Smooth muscle cell (in vitro differentiated cells): ENCODE measurements around the gene SLC8A2. TPM values are rescaled to one million over a fixed set of nuclear protein-coding genes. Genes with fewer than 3 reads are reported as not detected.

Experiments used
- DNase-seq: peaks from one replicate; lab custom pipeline; 2025; ENCODE audit not compliant: unreplicated experiment; lab: John Stamatoyannopoulos, UW
- H2AFZ ChIP-seq: fragments of 200-600 bp; sonication (generic); 2 replicates; pipeline ENCODE4 v1.6.0; 2016; ENCODE audit warnings: antibody characterized with exemption, low read depth, mild to moderate bottlenecking
- H3F3A ChIP-seq: fragments of 200-600 bp; sonication (generic); 2 replicates; pipeline ENCODE4 v1.6.0; 2017; ENCODE audit warnings: antibody characterized with exemption, low read depth
- H3K27ac ChIP-seq: fragments of 200-600 bp; sonication (generic); 2 replicates; pipeline ENCODE4 v1.5.1; 2016; ENCODE audit warnings: low read depth, mild to moderate bottlenecking
- H3K27me3 ChIP-seq: fragments of 200-600 bp; sonication (generic); 2 replicates; pipeline ENCODE4 v1.6.1; 2016; ENCODE audit warnings: low read depth, mild to moderate bottlenecking
- H3K36me3 ChIP-seq: fragments of 200-600 bp; sonication (generic); 2 replicates; pipeline ENCODE4 v1.5.1; 2016; ENCODE audit warnings: low read depth
- H3K4me1 ChIP-seq: fragments of 200-600 bp; sonication (generic); 2 replicates; pipeline ENCODE4 v1.5.1; 2016; ENCODE audit warnings: low read depth
- H3K4me2 ChIP-seq: fragments of 200-600 bp; sonication (generic); 2 replicates; pipeline ENCODE4 v1.6.0; 2016; ENCODE audit warnings: mild to moderate bottlenecking
- H3K4me3 ChIP-seq: fragments of 200-600 bp; sonication (generic); 2 replicates; pipeline ENCODE4 v1.5.1; 2016; ENCODE audit warnings: mild to moderate bottlenecking
- H3K79me2 ChIP-seq: fragments of 200-600 bp; sonication (generic); 2 replicates; pipeline ENCODE4 v1.6.0; 2016; ENCODE audit warnings: low read depth, mild to moderate bottlenecking
- H3K9ac ChIP-seq: fragments of 200-600 bp; sonication (generic); 2 replicates; pipeline ENCODE4 v1.6.0; 2016; ENCODE audit warnings: low read depth
- H3K9me3 ChIP-seq: fragments of 200-600 bp; sonication (generic); replicated peaks from 2 replicates; pipeline ENCODE4 v1.5.1; 2016; ENCODE audit warnings: low read depth
- H4K20me1 ChIP-seq: fragments of 200-600 bp; sonication (generic); 2 replicates; pipeline ENCODE4 v1.6.0; 2016; ENCODE audit warnings: low read depth
- WGBS: methylation state at CpG from one replicate; pipeline ENCODE4 v1.1.7; 2016; ENCODE audit warnings: low lambda C conversion rate; 5-methylcytosine and 5-hydroxymethylcytosine counted together
- polyA plus RNA-seq: library from polyadenylated mRNA; unstranded; fragments of >200 nt; fragmentation: Nextera tagmentation; extraction: Ambion mirVana; gene quantifications from 2 replicates; pipeline ENCODE4 v1.2.1, GENCODE V29; 2016
- total RNA-seq: library from RNA; depleted of rRNA; stranded (reverse); fragments of >200 nt; gene quantifications from 2 replicates; pipeline ENCODE4 v1.2.3, GENCODE V29; 2014
- TF ChIP-seq, protein P1 (sequence below): fragments of 200-600 bp; sonication (generic); IDR thresholded peaks from 2 replicates; pipeline ENCODE4 v1.5.1; 2017; ENCODE audit warnings: borderline replicate concordance, mild to moderate bottlenecking, antibody characterized with exemption; ENCODE audit not compliant: insufficient read depth, poor library complexity, severe bottlenecking

The SLC8A2 gene
- total and polyA plus RNA-seq, 2 experiments from 2014 or later: 0.22 to 0.62 TPM

DNA sequence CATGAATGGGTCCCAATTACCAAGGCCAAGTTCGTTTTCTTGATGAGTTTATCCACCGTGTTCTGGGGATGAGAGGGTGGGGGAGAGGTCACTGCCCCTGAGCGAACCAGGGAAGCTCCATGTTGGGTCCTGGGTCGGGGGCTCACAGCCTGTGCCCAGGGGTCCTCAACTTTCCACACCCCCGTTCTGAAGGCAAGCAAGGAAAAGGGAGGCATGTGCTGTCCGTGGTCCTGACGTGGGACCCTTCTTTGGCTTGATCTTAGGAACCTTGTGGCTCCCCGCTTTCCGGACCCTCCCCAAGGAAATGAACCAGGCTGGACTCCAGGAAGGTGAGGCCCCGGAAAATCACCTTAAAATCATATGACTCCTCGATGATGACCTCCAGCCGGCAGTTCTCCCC is 34.2 kb downstream of the SLC8A2 start:
- H3K79me2 ChIP-seq: no peaks in the 10 kb centered on the region
- TF ChIP-seq, protein P1, sequence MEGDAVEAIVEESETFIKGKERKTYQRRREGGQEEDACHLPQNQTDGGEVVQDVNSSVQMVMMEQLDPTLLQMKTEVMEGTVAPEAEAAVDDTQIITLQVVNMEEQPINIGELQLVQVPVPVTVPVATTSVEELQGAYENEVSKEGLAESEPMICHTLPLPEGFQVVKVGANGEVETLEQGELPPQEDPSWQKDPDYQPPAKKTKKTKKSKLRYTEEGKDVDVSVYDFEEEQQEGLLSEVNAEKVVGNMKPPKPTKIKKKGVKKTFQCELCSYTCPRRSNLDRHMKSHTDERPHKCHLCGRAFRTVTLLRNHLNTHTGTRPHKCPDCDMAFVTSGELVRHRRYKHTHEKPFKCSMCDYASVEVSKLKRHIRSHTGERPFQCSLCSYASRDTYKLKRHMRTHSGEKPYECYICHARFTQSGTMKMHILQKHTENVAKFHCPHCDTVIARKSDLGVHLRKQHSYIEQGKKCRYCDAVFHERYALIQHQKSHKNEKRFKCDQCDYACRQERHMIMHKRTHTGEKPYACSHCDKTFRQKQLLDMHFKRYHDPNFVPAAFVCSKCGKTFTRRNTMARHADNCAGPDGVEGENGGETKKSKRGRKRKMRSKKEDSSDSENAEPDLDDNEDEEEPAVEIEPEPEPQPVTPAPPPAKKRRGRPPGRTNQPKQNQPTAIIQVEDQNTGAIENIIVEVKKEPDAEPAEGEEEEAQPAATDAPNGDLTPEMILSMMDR: no peak
- H3K9ac ChIP-seq: no peak overlapping the region
- no peaks in the 10 kb centered on the region for H3K4me1 ChIP-seq
- no peak for DNase-seq
- no peaks in the 10 kb centered on the region for H3K27me3 ChIP-seq
- 61% methylated on average over 12 of the region's 12 CpGs for WGBS
- no peak overlapping the region for H2AFZ ChIP-seq
- H3K27ac ChIP-seq: no peak overlapping the region
- H3F3A ChIP-seq: no peaks in the 10 kb centered on the region
- H3K9me3 ChIP-seq: no peaks in the 10 kb centered on the region
- H3K4me2 ChIP-seq: no peak overlapping the region
- H3K36me3 ChIP-seq: no peaks in the 10 kb centered on the region
- H4K20me1 ChIP-seq: no peaks in the 10 kb centered on the region
- no peak overlapping the region for H3K4me3 ChIP-seq

DNA sequence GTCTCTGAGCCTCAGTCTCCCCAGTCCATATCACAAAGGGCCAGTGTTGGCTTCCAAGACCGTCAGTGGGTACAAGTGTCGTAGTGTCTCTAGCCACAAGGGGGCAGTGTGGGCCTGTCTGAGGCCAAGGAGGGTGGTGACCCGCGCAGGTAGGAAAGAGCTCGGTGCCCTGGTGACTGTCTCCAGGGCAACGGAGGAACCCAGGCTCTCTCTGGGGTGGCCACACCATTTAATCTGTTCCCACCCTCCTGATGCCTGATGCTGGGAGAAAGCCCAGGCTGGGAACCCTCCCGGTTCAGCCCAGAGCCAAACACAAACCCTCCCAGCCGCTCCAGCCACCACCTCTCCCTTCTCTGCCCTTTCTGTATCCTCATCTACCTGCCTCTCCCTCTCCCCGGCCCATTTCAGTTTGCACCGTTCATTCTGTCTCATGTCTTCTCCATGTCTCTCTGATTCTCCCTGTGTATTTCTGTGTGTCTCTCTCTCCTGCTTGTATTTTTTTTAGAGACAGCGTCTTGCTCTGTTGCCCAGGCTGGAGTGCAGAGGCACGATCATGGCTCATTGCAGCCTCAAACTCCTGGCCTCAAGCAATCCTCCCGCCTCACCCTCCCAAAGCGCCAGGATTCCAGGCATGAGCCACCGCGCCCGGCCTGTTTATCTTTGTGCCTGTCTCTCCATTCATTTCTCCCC is 34.8 kb downstream of the SLC8A2 start:
- H3K4me3 ChIP-seq: no peak overlapping the region
- H4K20me1 ChIP-seq: no peaks in the 10 kb centered on the region
- no peaks in the 10 kb centered on the region for H3K9me3 ChIP-seq
- peak; percentile 39 for DNase-seq
- H3K27me3 ChIP-seq: no peaks in the 10 kb centered on the region
- TF ChIP-seq, protein P1: peak; percentile 88
- H3F3A ChIP-seq: no peaks in the 10 kb centered on the region
- H3K36me3 ChIP-seq: no peaks in the 10 kb centered on the region
- 42% methylated on average over 17 of the region's 17 CpGs for WGBS
- H2AFZ ChIP-seq: no peak overlapping the region
- no peak overlapping the region for H3K4me2 ChIP-seq
- no peak overlapping the region for H3K9ac ChIP-seq
- H3K4me1 ChIP-seq: no peaks in the 10 kb centered on the region
- no peaks in the 10 kb centered on the region for H3K79me2 ChIP-seq
- H3K27ac ChIP-seq: no peak overlapping the region

DNA sequence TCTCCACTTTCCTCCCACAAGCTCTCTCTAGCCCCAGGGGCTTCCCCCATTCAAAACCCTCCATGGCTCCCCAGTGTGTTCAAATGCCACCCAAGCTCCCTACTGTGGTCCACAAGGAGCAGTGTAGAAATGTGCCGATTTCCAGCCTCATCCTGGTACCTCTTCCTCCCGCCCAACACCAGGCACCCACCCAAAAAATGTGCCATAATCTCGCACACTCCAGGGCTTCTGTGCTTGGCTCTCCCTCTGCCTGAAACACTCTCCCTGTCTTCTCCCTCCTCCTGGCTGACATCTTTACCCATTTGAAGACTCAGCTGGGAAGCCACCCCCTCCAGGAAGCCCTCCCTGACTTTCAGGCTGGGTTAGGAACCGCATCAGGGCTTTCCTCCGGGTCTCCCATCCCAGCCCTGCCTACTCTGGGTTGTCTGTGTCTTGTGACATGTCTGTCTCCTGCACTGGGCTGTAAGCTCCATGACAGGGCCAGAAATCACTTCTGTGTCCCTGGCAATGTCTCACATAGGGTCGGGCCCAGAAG is 35.7 kb downstream of the SLC8A2 start:
- no peak for DNase-seq
- no peaks in the 10 kb centered on the region for H4K20me1 ChIP-seq
- H3K27ac ChIP-seq: no peak overlapping the region
- no peaks in the 10 kb centered on the region for H3K9me3 ChIP-seq
- H3K9ac ChIP-seq: no peak overlapping the region
- H3K36me3 ChIP-seq: no peaks in the 10 kb centered on the region
- no peak overlapping the region for H3K4me2 ChIP-seq
- no peak overlapping the region for H2AFZ ChIP-seq
- no peaks in the 10 kb centered on the region for H3K4me1 ChIP-seq
- 85% methylated on average over 5 of the region's 6 CpGs for WGBS
- H3K27me3 ChIP-seq: no peaks in the 10 kb centered on the region
- TF ChIP-seq, protein P1: no peak
- no peak overlapping the region for H3K4me3 ChIP-seq
- H3F3A ChIP-seq: no peaks in the 10 kb centered on the region
- no peaks in the 10 kb centered on the region for H3K79me2 ChIP-seq

DNA sequence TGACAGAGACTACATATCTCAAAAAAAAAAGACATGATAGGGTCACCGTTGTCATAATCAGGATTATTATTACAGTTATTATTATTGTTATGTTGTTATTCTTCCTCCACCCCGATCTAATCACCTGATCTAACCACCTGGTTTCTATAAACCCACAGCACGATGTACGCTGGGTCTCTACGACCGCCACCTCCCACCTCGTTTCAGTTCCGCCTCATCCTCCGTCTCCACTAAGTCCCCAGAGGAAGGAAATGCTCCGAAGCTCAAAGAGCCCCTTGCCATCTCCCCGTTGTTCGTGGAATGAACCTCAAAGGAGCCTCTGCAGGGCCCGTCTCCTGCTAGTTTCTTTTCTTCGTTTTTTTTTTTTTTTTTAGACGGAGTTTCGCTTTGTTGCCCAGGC is 36.5 kb downstream of the SLC8A2 start:
- no peaks in the 10 kb centered on the region for H3F3A ChIP-seq
- no peaks in the 10 kb centered on the region for H3K79me2 ChIP-seq
- DNase-seq: no peak
- H4K20me1 ChIP-seq: no peaks in the 10 kb centered on the region
- 79% methylated on average over 16 of the region's 16 CpGs for WGBS
- H3K36me3 ChIP-seq: no peaks in the 10 kb centered on the region
- H3K27me3 ChIP-seq: no peaks in the 10 kb centered on the region
- no peak overlapping the region for H3K27ac ChIP-seq
- no peaks in the 10 kb centered on the region for H3K9me3 ChIP-seq
- no peak overlapping the region for H3K4me3 ChIP-seq
- H3K9ac ChIP-seq: no peak overlapping the region
- H3K4me1 ChIP-seq: no peaks in the 10 kb centered on the region
- H3K4me2 ChIP-seq: no peak overlapping the region
- TF ChIP-seq, protein P1: no peak
- no peak overlapping the region for H2AFZ ChIP-seq
